OCI-LY3 (cell line): Measurements from ENCODE around the gene CPEB2.

Experiments used
- CTCF ChIP-seq: fragments of 200-600, 300-600 bp; sonication (generic); IDR thresholded peaks from 2 replicates; pipeline ENCODE4 v1.5.1; 2014; ENCODE audit warnings: antibody characterized with exemption, low read length, low read depth
- EZH2phosphoT487 ChIP-seq: fragments of 200-600 bp; shearing (Covaris generic); IDR thresholded peaks from 2 replicates; pipeline ENCODE4 v1.6.1; 2018; ENCODE audit warnings: antibody characterized with exemption, mixed run types, low read depth

DNA sequence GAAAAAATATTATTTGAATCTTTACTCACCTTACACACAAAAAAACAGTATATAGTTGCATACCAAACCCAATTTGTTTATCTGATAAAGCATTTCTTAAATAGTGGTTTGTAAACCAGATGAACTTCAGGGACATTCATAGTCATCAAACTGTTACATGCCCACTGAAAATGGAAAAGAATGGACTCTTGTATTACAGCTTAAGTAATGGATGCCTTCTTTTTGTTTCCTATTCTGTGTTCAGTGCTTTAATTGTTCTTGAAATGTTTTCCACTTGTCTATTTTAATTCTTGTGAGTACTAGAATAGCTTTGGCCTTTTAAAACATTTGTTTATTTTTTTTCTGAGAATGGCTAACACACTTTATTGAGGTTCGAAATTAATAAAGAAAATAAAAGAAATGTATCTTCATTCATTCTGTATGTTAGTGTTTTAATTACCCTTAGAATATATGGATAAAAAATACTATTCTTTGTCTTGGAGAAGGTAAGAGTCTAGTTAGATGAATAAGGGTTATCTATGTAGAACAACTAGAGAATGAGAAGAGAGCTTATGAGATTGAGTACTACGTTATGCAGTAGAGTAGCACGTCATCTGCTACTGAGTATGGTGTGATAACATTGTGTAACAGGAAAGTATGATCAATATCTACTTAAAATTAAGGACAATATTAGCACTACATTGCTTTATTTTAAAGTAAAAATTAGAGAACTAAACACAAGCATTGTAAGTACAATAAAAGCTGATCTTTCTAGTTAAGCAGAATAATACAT, 9.9 kb downstream of the CPEB2 start:
- no peak for TF ChIP-seq CTCF
- no peak for TF ChIP-seq EZH2phosphoT487
